ENCODE data around the gene ZFHX2. TPM values are rescaled to one million over a fixed set of nuclear protein-coding genes. Genes with fewer than 3 reads are reported as not detected.

The ZFHX2 gene
- total and polyA plus RNA-seq, 2 of the 13 experiments (the other 11 are each of a cell fraction or from before 2014, with no cell fraction given): 0.17 to 0.44 TPM

GRCh38 chr14:23538785-23539184, 12.8 kb downstream of the ZFHX2 start (continued):
- TF ChIP-seq ZNF446 (CRISPR knock-in tag; IDR thresholded peaks at IDR 0.05): peak; percentile 66; the same call in 1 of the 2 replicates

GRCh38 chr14:23538050-23538718, 13.4 kb downstream of the ZFHX2 start:
- intact Hi-C loops (cut with micrococcal nuclease; ENCODE audit: unreplicated experiment) (loop anchor here (2.0 kb wide), 1 partner anchor 45 kb away; no protein-coding TSS in a partner anchor), in situ Hi-C loops (cut with HindIII; ENCODE audit: extremely low pct_ligation_motif_present, low pct_unique_long_range_greater_than_20kb) (no loop called here)
- no peak overlapping the region for H3K4me2 ChIP-seq (ENCODE audit: low read depth, low read length)
- no peaks in the 10 kb centered on the region for H4K20me1 ChIP-seq (ENCODE audit: insufficient read depth, low read length)
- H3K9me3 ChIP-seq (ENCODE audit: low read length): no peaks in the 10 kb centered on the region
- CTCF ChIA-PET (ENCODE audit: low intra/inter-chr PET ratio, low total read pairs): interaction anchor here (2.8 to 3.0 kb wide), 2 partner anchors 25 to 60 kb away, joined by 12 to 58 read pairs; no protein-coding TSS in a partner anchor
- ATAC-seq (no peak), DNase-seq (ENCODE audit: low spot score) (no peak), FAIRE-seq (no peak)
- H3K9ac ChIP-seq (ENCODE audit: insufficient read depth, low read depth, low read length): no peak overlapping the region
- no peaks in the 10 kb centered on the region for H3K36me3 ChIP-seq (replicated peaks in 1 of 2; ENCODE audit: control insufficient read depth in 1 of 2, insufficient read depth in 2 of 2, low read length in 2 of 2)
- 50% methylated on average over 10 of the region's 10 CpGs for WGBS (ENCODE audit: low lambda C conversion rate)
- no TSS peak for BruUV-seq (replicated peaks)
- H3K27ac ChIP-seq (ENCODE audit: extremely low read length, insufficient read depth, low read length): no peak overlapping the region
- POLR2A ChIA-PET: interaction anchor here (0.7 to 3.5 kb wide), 4 partner anchors 9 to 443 kb away, joined by 3 to 17 read pairs (median 4); partner anchors contain the start of genes ACIN1, C14orf119 and THTPA
- TF ChIP-seq MTA1 (CRISPR knock-in tag; IDR thresholded peaks at IDR 0.05; ENCODE audit: borderline replicate concordance) (0 out of 2 replicates have a peak, but pooled peaks have one; percentile 3), NCOA5 (CRISPR knock-in tag; IDR thresholded peaks at IDR 0.05) (no peak), ZSCAN21 (CRISPR knock-in tag; IDR thresholded peaks at IDR 0.05; ENCODE audit: borderline replicate concordance) (no peak), HOMEZ (CRISPR knock-in tag; IDR thresholded peaks at IDR 0.05; ENCODE audit: low read depth) (no peak), NBN (conservative IDR thresholded peaks at IDR 0.05) (no peak), PRPF4 (IDR thresholded peaks at IDR 0.05; ENCODE audit: low read depth, low read length, poor library complexity, severe bottlenecking) (peak; percentile 4)
- no peaks in the 10 kb centered on the region for H3K79me2 ChIP-seq (ENCODE audit: insufficient read depth, low read length)
- H3K4me3 ChIP-seq (replicated peaks in 1 of 3; ENCODE audit: insufficient read depth in 1 of 3, low read depth in 2 of 3, low read length in 3 of 3): no peak overlapping the region
- no peaks in the 10 kb centered on the region for H3K27me3 ChIP-seq (ENCODE audit: control insufficient read depth in 1 of 2, insufficient read depth in 2 of 2, low read length in 2 of 2)
- H3K4me1 ChIP-seq (ENCODE audit: insufficient read depth, low read length): peaks cover 2% of the 10 kb centered on the region; the same call in 1 of the 2 replicates
- H2AFZ ChIP-seq (ENCODE audit: low read length): no peak overlapping the region

All from HepG2 (cell line).